Measurements from ENCODE around the gene ITGA8. TPM values are rescaled to one million over a fixed set of nuclear protein-coding genes. Genes with fewer than 3 reads are reported as not detected.
"Not testable (repeated sequence)": the region's sequence is repeated elsewhere in the genome, so short reads cannot be mapped to it uniquely, and the experiment has no call there.

ITGA8 gene
- total RNA-seq, 2 donors from 2014 or later: 2.1 to 3.5 TPM

DNA sequence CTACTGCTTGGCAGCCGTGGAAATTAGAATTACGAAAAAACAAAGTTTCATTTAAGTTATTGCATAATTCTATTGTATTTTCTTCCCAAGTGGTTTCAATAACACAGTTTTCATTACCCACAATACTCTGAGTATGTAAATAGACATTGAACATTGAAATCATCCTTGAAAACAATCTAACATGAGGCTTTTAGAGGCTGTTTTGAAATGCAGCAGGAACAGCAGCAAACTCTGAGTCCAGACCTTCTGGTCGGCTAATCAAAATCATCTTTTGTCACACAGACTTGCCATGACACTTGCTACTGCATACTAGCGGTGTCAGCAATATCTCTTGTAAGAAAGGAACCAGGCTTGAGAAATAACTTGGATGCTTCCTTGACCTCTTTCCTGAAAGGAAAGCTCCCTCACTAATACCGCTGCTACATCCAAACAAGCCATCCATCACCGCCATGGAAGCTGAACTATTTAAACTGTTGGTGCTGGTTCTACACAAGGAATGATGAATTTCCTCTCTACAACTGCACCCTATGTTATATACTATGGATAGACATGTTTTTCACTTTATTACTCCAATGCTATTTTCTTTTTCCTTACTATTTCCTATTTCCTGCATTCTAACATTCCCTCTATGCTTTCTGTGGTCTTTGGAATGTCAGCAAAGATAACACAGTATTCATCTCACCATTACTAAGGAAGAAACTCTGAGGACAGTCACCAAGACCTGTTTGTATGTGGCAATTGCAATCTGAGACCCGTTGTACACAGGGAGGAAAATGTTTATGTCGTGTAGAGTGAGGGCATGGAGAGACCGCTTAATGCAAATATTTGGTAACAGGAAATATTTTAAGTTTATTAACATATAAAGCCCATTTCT lies 130.8 kb downstream of the ITGA8 start:
- H3K9me3 ChIP-seq: no peaks in the 10 kb centered on the region
- TF ChIP-seq, protein P1, sequence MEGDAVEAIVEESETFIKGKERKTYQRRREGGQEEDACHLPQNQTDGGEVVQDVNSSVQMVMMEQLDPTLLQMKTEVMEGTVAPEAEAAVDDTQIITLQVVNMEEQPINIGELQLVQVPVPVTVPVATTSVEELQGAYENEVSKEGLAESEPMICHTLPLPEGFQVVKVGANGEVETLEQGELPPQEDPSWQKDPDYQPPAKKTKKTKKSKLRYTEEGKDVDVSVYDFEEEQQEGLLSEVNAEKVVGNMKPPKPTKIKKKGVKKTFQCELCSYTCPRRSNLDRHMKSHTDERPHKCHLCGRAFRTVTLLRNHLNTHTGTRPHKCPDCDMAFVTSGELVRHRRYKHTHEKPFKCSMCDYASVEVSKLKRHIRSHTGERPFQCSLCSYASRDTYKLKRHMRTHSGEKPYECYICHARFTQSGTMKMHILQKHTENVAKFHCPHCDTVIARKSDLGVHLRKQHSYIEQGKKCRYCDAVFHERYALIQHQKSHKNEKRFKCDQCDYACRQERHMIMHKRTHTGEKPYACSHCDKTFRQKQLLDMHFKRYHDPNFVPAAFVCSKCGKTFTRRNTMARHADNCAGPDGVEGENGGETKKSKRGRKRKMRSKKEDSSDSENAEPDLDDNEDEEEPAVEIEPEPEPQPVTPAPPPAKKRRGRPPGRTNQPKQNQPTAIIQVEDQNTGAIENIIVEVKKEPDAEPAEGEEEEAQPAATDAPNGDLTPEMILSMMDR (IDR thresholded peaks at IDR 0.05): no peak

DNA sequence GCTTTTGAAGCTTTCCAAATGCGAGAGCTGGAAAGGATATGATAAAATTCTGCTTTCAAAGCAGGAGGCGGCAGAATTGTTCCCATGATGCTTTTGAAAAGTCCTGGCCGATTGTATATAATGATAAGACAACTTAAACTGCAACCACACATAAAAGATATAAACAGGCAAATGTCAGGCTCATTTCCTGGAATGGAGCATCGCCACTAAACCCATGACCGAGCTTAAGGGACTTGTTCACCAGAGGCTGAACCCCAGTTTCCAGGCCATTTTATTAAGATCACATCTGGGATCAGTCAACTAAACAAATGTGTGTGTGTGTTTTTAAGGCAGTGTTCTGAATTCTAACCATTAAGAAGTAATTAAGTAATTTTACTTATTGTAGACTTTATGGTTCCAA lies 131.6 kb downstream of the ITGA8 start:
- no peaks in the 10 kb centered on the region for H3K4me1 ChIP-seq
- no peaks in the 10 kb centered on the region for H3K36me3 ChIP-seq
- DNase-seq: no peak
- H3K9ac ChIP-seq (ENCODE audit: low read depth in 2 of 2, low read length in 2 of 2): no peak overlapping the region
- intact Hi-C loops (cut with DNase I): loop anchor here (10.0 kb wide), 1 partner anchor 127 kb away; the partner anchor contains the start of gene ITGA8
- no peak overlapping the region for H3K4me3 ChIP-seq
- no peaks in the 10 kb centered on the region for H3K27me3 ChIP-seq
- H3K9me3 ChIP-seq: no peaks in the 10 kb centered on the region
- H3K27ac ChIP-seq: no peak overlapping the region
- TF ChIP-seq, protein P1 (IDR thresholded peaks at IDR 0.05): no peak

More for the DNA sequence above, 130.8 kb downstream of the ITGA8 start:
- Histone ChIP-seq H3K27ac (no peak overlapping the region), H3K36me3 (no peaks in the 10 kb centered on the region), H3K4me1 (no peaks in the 10 kb centered on the region), H3K27me3 (no peaks in the 10 kb centered on the region), H3K4me3 (no peak overlapping the region), H3K9ac (ENCODE audit: low read depth in 2 of 2, low read length in 2 of 2) (no peak overlapping the region)
- no peak for DNase-seq
- intact Hi-C loops (cut with DNase I): loop anchor here (10.0 kb wide), 1 partner anchor 126 kb away; the partner anchor contains the start of gene ITGA8

DNA sequence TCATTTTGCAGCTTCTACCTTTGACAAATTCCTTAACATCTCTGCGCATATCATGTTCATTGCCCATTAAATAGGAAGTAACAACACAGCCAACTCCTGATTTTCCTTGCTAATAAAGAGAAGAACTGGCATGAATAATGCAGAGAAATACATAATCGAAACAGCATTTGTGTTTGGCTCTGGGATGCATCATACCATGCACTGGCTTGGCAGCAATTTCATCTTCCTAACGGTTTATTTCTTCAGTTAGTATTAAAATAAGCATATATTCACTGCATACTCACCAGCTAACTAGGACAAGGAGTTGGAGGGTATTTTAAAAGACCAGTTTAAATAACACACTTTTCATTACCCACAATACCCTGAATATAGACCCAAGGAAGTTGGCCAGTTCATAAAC lies 132.5 kb downstream of the ITGA8 start:
- H3K9ac ChIP-seq (ENCODE audit: low read depth in 2 of 2, low read length in 2 of 2): no peak overlapping the region
- no peak overlapping the region for H3K4me3 ChIP-seq
- no peaks in the 10 kb centered on the region for H3K27me3 ChIP-seq
- intact Hi-C loops (cut with DNase I): loop anchor here (10.0 kb wide), 1 partner anchor 128 kb away; the partner anchor contains the start of gene ITGA8
- TF ChIP-seq, protein P1 (IDR thresholded peaks at IDR 0.05): no peak
- H3K27ac ChIP-seq: no peak overlapping the region
- no peaks in the 10 kb centered on the region for H3K4me1 ChIP-seq
- no peaks in the 10 kb centered on the region for H3K9me3 ChIP-seq
- H3K36me3 ChIP-seq: no peaks in the 10 kb centered on the region
- no peak for DNase-seq

DNA sequence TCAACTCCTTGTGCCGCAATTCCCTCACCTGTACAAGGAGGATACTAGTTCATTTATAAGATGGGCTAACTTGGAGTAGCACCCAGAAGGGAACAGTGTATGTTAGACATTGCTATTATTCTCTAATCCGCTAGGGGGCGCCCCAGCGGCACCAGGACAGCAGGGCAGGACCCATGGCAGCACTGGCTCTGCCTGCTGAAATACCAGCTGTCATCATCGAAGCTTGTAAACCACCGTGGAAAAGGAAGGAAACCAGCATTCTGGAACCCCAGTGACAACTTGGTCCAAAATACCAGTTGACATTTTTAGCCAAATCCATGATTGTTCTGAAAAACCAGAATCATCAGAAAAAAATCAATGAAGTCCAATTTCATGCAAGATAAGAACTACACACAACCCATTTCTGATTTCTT lies 134.4 kb downstream of the ITGA8 start:
- Histone ChIP-seq H3K27me3 (no peaks in the 10 kb centered on the region), H3K9ac (ENCODE audit: low read depth in 2 of 2, low read length in 2 of 2) (no peak overlapping the region), H3K4me3 (no peak overlapping the region), H3K27ac (no peak overlapping the region), H3K4me1 (no peaks in the 10 kb centered on the region), H3K9me3 (no peaks in the 10 kb centered on the region), H3K36me3 (no peaks in the 10 kb centered on the region)
- intact Hi-C loops (cut with DNase I): loop anchor here (10.0 kb wide), 1 partner anchor 129 kb away; the partner anchor contains the start of gene ITGA8
- TF ChIP-seq, protein P1 (IDR thresholded peaks at IDR 0.05): peak; percentile 63
- DNase-seq: peak; percentile 71

DNA sequence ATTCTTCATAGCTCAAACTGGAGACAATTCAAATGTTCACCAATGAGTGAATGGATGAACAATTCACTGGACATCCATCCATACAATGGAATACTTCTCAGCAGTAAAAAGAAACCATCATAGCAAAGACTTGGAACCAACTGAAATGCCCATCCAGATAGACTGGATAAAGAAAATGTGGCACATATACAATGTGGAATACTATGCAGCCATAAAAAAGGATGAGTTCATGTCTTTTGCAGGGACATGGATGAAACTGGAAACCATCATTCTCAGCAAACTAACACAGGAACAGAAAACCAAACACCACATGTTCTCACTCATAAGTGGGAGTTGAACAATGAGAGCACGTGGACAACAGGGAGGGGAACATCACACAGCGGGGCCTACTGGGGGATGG lies 136.8 kb downstream of the ITGA8 start:
- not testable (repeated sequence) for H3K4me3 ChIP-seq; H3K36me3 ChIP-seq; H3K27me3 ChIP-seq; H3K9me3 ChIP-seq; H3K4me1 ChIP-seq; H3K27ac ChIP-seq; H3K9ac ChIP-seq (ENCODE audit: low read depth in 2 of 2, low read length in 2 of 2); DNase-seq
- intact Hi-C loops (cut with DNase I): loop anchor here (10.0 kb wide), 1 partner anchor 132 kb away; the partner anchor contains the start of gene ITGA8

DNA sequence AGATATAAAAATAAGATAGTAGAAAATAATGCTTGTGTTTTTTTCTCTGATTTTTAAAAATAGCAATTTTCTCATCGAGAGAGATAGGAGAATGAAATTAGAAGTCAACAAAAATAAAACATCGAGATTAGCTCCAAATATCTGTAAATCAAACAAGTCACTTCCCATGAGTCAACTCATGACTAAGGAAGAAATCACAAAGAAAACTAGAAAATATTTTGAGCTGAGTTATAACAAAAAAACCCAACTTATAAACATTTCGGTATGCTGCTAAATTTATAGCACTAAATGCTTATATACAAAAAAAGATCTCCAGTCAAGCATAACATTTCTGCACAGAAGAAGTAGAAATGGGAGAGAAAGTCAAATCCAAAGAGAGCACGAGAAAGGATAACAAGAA lies 140.1 kb downstream of the ITGA8 start:
- intact Hi-C loops (cut with DNase I): loop anchor here (10.0 kb wide), 1 partner anchor 135 kb away; the partner anchor contains the start of gene ITGA8
- no peak overlapping the region for H3K4me3 ChIP-seq
- H3K9me3 ChIP-seq: no peaks in the 10 kb centered on the region
- H3K4me1 ChIP-seq: no peaks in the 10 kb centered on the region
- no peak for DNase-seq
- TF ChIP-seq, protein P1 (IDR thresholded peaks at IDR 0.05): no peak
- no peak overlapping the region for H3K9ac ChIP-seq (ENCODE audit: low read depth in 2 of 2, low read length in 2 of 2)
- H3K36me3 ChIP-seq: no peaks in the 10 kb centered on the region
- no peaks in the 10 kb centered on the region for H3K27me3 ChIP-seq
- no peak overlapping the region for H3K27ac ChIP-seq
